Stimulated activated CD8-positive, alpha-beta memory T cell treated with anti-CD3 and anti-CD28 coated beads, Interleukin-12 subunit alpha, Interleukin-12 subunit beta, amount 100 ng/mL, for 24 hours (primary cell): ENCODE results near the gene MSRB1.
"Not testable (repeated sequence)": the region's sequence is repeated elsewhere in the genome, so short reads cannot be mapped to it uniquely, and the experiment has no call there.

Experiments
- DNase-seq: peaks from one replicate; pipeline ENCODE4 v3.0.0-alpha.2; 2020; ENCODE audit errors: extremely low read depth

MSRB1 gene

GRCh38 chr16:1978476-1979120 lies 35.6 kb upstream of the MSRB1 start:
- DNase-seq: no peak

GRCh38 chr16:1977875-1978268 lies 34.9 kb upstream of the MSRB1 start:
- DNase-seq: no peak

GRCh38 chr16:1976951-1977874 lies 34.2 kb upstream of the MSRB1 start:
- DNase-seq: no peak

- no peak for DNase-seq
Measured at GRCh38 chr16:1976216-1976520, 33.2 kb upstream of the MSRB1 start.

- DNase-seq: no peak
Measured at GRCh38 chr16:1975432-1976215, 32.6 kb upstream of the MSRB1 start.

- no peak for DNase-seq
Measured at GRCh38 chr16:1974157-1975070, 31.4 kb upstream of the MSRB1 start.

GRCh38 chr16:1973461-1974156 lies 30.6 kb upstream of the MSRB1 start:
- DNase-seq: no peak

- DNase-seq: no peak
Measured at GRCh38 chr16:1972490-1972877, 29.5 kb upstream of the MSRB1 start.

GRCh38 chr16:1971796-1972489 lies 28.9 kb upstream of the MSRB1 start, which contains the start of gene TBL3:
TSS of gene TBL3 (plus strand) at chr16:1972053. CDS start at chr16:1972165, 112 bp downstream.
- peak; percentile 91 for DNase-seq

GRCh38 chr16:1968146-1968953 lies 25.4 kb upstream of the MSRB1 start:
- no peak for DNase-seq

GRCh38 chr16:1966460-1966859 lies 23.5 kb upstream of the MSRB1 start, which contains the start of gene RNF151:
TSS of gene RNF151 (plus strand) at chr16:1966856. CDS start at chr16:1966882, 26 bp downstream.
- DNase-seq: no peak

- DNase-seq: no peak
Measured at GRCh38 chr16:1965396-1966001, 22.5 kb upstream of the MSRB1 start.

GRCh38 chr16:1964506-1965395 lies 21.8 kb upstream of the MSRB1 start, which contains the start of gene RPS2:
TSS of gene RPS2 (minus strand) at chr16:1964826. CDS start at chr16:1964625, 201 bp downstream.
- DNase-seq: peak; percentile 91

GRCh38 chr16:1963806-1964505 lies 21.0 kb upstream of the MSRB1 start:
- no peak for DNase-seq

GRCh38 chr16:1962161-1963153 lies 19.5 kb upstream of the MSRB1 start:
- DNase-seq: not testable (repeated sequence)

GRCh38 chr16:1961651-1962067 lies 18.7 kb upstream of the MSRB1 start:
- no peak for DNase-seq
